MM.1S (cell line): ENCODE results near the gene CNTN1.

Source experiments
- CTCF ChIP-seq: fragments of 300-600 bp; sonication (generic); IDR thresholded peaks from 2 replicates; pipeline ENCODE4 v1.5.1; 2016; ENCODE audit warnings: antibody characterized with exemption, low read length, mixed read lengths
- EZH2 ChIP-seq: fragments of 300-600 bp; sonication (generic); optimal IDR thresholded peaks from 2 replicates; pipeline ENCODE3; 2017; ENCODE audit warnings: low read depth, mild to moderate bottlenecking, antibody characterized with exemption, low read length, mixed read lengths

- no peak for TF ChIP-seq CTCF
- no peak for TF ChIP-seq EZH2
These were observed 109.6 kb downstream of the CNTN1 start for GRCh38 chr12:40801861-40802260.
